HK-2 (cell line): ENCODE measurements around the gene ENOX1.
"Not testable (repeated sequence)": the region's sequence is repeated elsewhere in the genome, so short reads cannot be mapped to it uniquely, and the experiment has no call there.

Experiments used
- DNase-seq: peaks from one replicate; pipeline ENCODE4 v3.0.0-alpha.2; 2018; ENCODE audit not compliant: unreplicated experiment

The ENOX1 gene

DNA sequence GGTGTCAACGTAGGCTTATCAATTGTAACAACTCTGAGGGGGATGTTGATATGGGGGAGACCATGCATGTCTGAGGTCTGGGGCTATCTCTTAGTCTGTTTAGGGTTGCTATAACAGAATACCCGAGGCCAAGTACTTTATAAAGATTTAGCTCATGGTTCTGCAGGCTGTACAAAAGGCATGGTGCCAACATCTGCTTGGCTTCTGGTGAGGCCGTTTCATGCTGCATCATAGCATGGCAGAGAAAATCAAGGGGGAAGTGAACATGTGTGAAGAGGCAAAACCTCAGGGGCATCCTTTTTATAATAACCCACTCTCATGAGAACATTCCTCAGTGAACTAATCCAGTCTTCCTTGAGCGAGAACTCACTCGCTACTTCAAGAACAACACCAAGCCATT, 353.8 kb downstream of the ENOX1 start:
- DNase-seq: no peak

DNA sequence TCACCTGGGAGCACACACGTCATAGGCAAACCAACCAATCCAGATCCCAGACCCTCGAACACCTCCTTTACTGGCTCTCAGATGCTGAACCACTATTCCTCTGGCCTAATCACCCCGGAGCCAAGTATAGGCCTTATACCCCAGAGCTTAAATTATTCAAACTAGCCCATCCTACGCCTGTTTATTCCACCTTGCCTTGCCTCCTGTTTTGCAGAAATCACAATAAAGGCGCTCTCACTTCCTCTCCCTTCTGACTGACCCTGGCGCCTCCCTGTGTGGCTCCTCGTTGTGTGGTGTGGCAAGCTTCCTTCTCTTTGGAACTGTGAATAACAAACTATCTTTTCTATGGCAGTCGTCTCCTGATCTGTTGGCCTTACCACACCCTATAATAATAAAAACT, 354.9 kb downstream of the ENOX1 start:
- no peak for DNase-seq

- DNase-seq: no peak
Measured at GRCh38 chr13:43431290-43431716, 355.5 kb downstream of the ENOX1 start.

GRCh38 chr13:43428545-43429296, 358.1 kb downstream of the ENOX1 start:
- no peak for DNase-seq

- DNase-seq: no peak
Measured at GRCh38 chr13:43426355-43426754, 360.4 kb downstream of the ENOX1 start.

- DNase-seq: no peak
Measured at GRCh38 chr13:43425234-43425633, 361.5 kb downstream of the ENOX1 start.

DNA sequence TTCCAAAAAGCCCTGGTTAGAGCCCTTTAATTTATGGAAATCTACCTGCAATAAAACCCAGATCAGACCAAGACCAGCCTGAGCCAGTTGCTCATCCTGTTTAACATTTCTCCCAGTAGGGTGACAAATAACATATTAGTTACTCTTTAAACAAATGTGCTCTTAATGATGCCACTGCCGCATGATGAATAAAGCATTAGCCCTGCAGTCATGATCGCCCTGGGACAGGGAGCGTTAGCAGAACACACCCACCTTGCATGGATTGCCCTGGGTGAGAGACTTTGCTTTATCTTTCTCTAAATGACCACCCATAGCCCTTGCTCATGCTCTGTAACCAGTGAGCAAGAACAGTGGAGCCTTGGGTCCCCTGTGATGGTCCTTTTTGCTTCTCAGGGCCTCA, 362.4 kb downstream of the ENOX1 start:
- DNase-seq: no peak

DNA sequence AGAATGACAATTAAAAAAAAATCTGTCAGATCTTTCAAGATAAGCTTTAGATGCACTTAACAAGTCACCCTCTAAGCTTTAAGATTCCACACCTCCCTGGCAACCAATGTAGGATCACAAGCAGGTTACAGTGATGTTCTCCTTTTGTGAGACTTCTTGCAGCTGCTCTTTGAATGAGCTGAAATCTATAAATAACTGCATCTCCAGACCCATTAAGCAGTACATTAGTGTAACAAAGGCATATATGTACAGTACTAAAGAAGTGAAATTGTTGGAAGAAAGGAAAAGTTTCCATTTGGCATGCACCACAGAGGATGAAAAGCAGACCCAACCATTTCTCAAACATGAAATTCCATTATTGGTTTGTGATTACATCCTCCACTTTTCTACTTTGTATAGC, 364.7 kb downstream of the ENOX1 start:
- no peak for DNase-seq

- DNase-seq: not testable (repeated sequence)
Measured at GRCh38 chr13:43416842-43417241, 369.9 kb downstream of the ENOX1 start.

- DNase-seq: not testable (repeated sequence)
Measured at GRCh38 chr13:43416408-43416807, 370.4 kb downstream of the ENOX1 start.

- DNase-seq: not testable (repeated sequence)
Measured at GRCh38 chr13:43415903-43416391, 370.8 kb downstream of the ENOX1 start.

DNA sequence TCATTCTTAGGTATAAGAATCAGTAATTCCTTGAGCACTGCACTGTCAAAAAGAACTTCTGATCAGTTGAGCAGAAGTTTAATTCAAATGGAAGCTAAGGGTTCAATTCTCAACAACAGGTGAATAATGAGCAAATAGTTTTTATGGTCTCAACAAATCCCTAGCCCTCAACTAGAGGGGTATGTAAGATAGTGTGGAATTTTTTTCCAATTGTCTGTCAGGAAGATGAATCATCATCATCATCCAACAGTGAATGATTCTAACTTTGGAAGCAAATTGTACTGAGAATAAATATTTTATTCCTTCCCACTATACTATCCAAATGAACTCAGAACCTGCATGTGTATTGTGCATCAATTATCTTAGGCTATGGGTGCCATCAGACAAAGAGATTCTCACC, 372.7 kb downstream of the ENOX1 start:
- DNase-seq: no peak

GRCh38 chr13:43411741-43412140, 375.0 kb downstream of the ENOX1 start:
- no peak for DNase-seq

- DNase-seq: no peak
Measured at GRCh38 chr13:43411211-43411610, 375.6 kb downstream of the ENOX1 start.

GRCh38 chr13:43408274-43408673, 378.5 kb downstream of the ENOX1 start:
- no peak for DNase-seq

GRCh38 chr13:43407023-43407581, 379.7 kb downstream of the ENOX1 start:
- DNase-seq: no peak

DNA sequence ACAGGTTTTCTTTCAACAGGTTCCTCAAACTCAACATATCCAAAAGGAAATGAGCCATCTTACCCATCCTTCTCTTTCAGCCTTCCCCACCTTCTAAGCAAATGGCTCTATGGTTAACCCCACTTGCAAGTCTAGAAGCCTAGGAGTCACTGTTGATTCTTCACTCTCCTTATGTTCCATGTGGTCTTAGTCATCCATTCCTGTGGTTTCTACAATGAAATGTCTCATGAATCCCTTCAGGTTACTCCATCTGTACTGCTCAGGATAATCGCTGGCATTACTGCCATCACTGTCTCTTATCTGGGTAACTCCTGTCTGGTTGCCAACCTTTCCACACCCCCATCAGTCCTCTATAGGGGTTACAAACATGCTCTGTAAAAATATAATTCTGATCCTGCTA, 381.3 kb downstream of the ENOX1 start:
- no peak for DNase-seq

DNA sequence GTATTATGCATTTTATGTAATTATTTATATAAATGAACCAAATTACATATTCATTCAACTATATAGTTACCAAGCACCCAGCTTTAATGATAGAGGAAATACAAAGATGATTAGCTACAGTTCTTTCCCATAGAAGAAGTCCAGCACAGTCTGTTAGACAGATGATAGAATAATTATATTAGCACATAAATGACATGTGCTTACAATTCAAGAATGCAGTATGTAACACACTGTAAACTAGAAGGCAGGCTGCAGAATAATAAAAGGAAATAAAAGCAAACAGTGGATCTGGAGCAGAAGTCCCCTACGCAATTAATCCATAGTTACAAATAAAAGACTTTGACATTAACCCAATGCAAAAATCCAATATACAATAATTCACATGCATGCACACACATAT, 384.4 kb downstream of the ENOX1 start:
- no peak for DNase-seq

DNA sequence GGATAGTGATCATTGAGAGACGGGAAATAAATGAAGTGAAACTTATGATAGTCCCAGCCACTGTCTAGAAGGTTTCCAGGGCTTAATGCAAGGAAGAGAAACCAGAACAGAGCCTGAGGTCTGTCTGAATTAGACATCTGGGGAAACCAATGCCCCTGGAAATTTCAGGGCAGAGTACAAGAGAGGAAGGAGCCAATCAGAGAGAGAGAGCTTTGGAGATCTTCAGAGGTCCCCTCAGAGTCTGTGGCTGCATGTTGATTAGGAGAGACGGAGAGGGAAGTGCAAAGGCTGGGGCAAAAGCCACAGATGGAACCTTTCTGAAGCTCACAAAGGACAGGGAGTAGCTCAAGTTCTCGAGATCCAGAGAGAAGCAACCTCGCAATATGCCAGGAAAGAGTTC, 385.4 kb downstream of the ENOX1 start:
- DNase-seq: no peak

DNA sequence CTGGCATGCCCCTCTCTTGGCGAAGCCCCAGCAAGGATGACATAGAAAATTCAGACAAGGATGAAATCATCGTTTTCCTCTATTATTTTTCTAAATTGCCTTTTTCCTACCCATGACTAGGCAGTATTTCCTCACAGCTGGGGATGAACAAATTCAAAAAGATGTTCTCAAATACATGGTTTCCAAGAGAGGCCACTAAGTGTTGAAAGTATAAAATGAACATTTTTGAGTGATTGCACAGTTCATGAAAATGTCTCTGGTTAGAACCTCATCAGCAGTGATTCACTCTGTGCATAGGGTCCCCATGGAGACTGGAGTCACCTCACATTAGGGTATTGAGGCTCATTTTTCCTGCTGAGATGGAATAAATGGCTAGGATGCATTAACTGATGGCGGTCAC, 389.7 kb downstream of the ENOX1 start:
- no peak for DNase-seq

DNA sequence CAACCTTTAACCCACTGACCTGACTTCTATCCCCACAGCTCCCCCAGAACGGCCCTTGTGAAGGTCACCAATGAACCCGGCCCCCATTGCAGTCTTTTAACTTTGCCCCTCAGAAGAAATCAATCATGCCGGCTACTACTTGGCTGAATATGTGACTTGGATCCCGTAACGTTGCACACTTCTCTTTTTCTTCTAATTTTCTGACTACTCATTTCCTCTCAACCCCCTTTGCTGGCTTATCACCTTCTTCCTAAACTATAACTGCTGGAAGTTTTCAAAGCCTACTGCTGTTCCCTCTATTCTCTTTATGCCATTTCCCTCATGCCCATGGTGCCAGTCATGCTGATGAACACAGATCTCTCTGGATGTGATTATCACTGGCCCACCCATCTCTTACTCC, 395.7 kb downstream of the ENOX1 start:
- no peak for DNase-seq

- no peak for DNase-seq
Measured at GRCh38 chr13:43390619-43391018, 396.2 kb downstream of the ENOX1 start.

DNA sequence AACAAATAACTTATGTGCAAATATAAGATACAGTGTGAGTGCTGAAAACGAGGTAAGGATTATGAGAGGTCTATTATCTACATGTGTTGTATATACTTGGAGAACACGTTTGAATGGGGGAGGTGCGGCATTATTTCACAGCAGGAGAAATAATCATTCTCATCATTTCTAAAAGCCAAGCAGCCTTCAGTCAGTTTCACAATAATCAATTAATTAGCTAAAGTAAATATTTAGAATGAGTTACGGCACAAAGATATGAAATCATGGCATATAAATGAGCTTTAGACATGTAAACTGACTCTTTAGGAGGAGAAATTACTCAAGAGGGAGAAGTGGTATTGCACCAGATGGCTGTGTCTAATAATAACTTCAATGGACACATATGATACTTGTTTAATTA, 396.8 kb downstream of the ENOX1 start:
- DNase-seq: no peak

- no peak for DNase-seq
Measured at GRCh38 chr13:43389573-43389972, 397.2 kb downstream of the ENOX1 start.
